CD1c-positive myeloid dendritic cell (primary cell): Measurements from ENCODE around the gene PRPS1L1.
A peak's percentile ranks its signal among the peaks of the same experiment; 100 is the strongest.

ENCODE experiments used
- DNase-seq: peaks from one replicate; pipeline ENCODE4 v3.0.0-alpha.2; 2016; ENCODE audit errors: extremely low spot score

The PRPS1L1 gene

DNA sequence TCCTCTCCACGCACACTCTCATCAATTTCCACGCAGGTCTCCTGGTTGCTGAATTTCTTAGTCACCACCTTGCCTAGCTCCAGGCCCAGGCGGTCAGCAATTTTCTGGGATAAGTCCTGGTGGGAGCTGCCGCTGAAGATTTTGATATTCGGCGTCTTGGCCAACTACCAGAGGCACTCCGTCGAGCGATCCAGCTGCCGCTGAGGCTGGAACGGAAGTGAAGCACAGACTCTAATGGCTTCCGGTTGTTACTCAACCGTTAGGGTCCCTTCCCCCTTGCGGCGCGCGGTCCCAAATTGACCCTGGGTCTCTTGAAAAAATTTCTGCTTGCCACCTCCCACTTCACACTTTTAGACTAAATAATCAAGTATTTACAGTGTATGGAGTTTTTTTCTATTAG lies at the start of gene PRPS1L1:
TSS of gene PRPS1L1 (minus strand) at position 219 of the 400 bp plus-strand sequence.
- DNase-seq = no peak

DNA sequence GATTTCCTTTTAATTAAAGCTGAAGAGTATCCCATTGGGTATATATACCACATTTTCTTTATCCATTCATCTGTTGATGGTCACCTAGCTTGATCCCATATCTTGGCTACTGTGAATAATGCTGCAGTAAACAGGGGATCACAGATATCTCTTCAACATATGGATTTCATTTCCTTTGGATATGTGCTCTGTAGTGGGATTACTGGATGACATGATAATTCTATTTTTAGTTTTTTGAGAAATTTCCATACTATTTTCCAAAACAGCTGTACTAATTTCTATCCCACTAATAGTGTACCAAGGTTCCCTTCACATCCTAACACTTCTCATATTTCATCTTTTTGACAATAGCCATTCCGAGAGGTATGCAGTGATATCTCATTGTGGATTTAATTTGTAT lies 48.8 kb upstream of the PRPS1L1 start:
- DNase-seq = no peak

DNA sequence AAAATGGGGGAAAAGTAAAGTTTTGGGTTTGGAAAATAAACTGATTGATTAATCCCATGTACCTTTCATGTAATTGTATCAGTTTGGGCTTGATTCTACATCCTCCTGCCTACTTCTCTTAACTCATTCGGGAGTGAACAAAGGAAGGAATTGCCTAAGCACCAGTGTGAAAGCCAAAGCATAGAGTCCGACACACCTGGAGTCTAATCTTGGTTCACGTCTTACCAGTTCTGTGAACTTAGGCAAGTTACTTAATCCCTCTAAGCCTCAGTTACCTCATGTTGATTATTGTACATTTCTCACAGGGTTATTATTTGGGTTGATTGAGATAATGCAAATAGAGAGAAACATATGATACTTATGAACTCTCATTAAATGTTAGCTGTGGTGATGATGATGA lies 41.1 kb upstream of the PRPS1L1 start:
- no peak for DNase-seq

DNA sequence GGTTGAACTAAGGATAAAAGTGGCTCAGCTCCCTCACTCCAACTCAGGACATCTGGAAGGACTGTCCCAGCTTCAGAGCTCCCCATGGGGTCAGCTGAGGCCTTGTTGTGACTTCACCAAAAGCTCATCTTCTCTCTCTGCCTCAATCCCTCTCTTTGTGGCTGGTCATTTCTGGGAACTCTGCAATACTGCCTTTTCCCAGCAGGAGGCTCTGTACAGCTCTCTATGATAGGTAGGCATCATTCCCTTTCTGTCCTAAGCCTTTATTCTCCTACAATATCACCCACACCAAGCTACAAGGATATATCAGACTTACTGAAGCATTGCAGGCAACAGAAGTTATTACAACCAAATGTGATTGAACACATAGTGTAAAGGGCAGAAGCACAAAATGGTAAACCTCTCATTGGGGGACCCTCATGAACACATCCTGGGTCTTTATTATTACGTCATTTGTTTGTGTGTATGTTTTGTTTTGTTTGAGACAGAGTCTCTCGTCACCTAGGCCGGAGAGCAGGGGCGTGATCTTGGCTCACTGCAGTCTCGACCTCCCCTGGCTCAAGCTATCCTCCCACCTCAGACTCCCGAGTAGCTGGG lies 36.7 kb upstream of the PRPS1L1 start:
- DNase-seq = peak; percentile 47

DNA sequence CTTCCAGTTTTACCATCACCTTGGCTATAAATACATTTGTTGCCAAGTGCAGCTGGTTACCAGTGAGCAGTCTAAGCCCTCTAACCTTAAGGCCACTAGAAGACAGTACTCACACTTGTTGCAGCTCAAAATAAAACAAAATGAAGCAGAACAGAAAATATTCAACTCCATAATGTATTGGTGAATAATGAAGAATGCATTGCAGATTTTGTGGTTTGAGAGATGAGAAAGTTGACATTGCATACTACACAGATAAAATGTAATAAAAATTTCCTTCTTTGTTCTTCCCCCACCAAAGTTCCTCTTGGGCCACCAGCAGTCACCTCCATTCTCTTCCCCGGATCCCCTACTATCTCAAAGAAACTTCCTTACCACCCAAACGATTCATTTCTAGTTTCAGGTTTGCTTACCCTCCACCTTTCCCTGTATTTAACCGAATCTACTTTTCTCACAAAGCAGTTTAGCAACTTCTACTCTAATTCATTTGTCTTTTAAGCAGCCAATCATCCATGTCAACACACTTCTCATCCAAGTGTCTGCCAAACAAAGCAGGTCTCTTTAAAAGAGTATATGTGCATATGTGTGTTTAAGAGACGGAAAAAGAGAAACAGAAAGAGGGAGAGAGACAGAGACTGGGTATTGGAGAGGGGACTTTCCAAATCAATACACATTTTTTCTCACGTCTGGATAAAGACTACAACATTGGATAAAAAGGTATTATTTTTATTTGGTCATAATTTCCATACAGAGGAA lies 35.7 kb upstream of the PRPS1L1 start:
- no peak for DNase-seq

DNA sequence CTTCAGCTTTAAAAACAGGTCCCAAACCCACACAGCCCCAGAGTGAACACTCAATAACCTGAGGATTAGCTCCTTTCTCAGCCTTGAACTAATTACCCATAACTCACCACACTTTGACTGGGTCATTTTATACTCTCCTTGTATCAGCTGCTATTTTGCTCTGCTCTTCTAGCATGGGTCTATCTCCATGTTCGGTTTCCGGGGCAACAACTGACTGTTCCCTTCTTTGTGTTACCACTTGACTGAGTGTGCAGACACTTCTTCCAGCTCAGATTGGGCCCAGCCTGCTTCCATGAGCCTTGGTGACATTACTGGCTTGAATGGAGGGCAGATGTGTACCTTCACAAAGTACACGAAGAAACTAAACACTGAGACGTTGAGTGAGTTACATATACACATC lies 31.5 kb upstream of the PRPS1L1 start:
- no peak for DNase-seq

DNA sequence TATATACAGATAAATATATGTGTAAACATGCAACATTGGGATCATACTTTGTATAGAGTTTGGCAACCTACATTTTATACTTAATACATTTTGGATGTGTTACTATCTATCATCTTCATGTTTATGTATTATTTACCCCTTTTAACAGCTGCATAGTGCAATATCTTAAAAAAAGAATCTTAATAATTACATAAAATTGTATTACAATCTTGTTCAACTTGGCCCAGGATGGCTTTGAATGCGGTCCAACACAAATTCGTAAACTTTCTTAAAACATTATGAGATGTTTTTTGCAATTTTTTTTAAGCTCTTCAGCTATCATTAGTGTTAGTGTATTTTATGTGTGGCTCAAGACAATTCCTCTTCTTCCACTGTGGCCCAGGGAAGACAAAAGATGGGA lies 26.3 kb upstream of the PRPS1L1 start:
- DNase-seq = no peak

DNA sequence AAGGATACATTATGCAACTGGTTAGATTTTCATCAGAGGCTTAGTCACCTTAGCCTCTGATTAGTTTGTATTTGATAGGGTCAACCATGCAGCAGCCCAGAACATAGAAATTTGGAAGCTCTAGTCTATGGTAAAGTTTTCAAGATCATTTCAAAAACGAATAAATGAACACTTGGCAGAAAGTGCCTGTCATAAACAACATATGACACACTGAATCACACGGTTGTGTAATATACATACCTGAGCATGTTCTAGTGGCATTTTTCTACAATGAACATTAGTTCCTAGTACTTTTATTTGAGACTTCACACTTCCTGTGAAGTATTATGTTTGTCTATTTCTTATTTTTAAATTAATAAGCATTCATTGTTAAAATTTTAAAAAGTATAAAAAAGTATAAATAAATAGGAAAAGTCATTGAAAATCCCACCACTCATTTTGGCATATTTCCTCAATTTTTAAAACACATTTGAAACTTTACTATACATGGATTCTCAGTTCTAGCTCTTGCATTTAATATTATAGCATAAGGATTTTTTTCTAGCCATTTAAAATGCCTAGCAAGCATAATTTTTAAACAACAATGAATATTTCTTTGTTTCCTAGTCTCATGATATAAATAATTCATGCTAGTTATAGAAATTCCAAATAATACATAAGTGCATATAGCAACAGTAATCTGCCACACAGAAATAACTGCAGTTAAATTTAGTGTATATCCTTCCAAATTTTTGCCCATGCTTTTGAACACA lies 25.7 kb upstream of the PRPS1L1 start:
- no peak for DNase-seq

DNA sequence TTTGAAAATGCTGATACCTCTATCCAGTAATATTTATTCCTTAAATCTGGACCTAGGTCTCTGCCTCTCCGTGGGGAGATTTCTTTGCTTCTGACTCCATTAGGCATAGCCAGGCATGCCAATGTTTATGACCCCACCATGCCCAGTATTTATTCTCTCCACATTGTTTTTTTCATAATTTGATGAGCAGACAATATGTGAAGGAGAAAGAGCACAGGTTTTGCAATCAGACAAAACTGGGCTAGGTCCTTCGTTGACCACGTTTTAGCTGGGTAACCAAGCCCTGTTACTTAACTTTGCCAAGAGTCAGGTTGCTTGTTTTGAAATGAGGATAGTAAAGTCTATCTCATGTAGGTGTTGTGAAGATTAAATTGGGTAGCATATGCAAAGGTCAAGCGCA lies 21.6 kb upstream of the PRPS1L1 start:
- no peak for DNase-seq

DNA sequence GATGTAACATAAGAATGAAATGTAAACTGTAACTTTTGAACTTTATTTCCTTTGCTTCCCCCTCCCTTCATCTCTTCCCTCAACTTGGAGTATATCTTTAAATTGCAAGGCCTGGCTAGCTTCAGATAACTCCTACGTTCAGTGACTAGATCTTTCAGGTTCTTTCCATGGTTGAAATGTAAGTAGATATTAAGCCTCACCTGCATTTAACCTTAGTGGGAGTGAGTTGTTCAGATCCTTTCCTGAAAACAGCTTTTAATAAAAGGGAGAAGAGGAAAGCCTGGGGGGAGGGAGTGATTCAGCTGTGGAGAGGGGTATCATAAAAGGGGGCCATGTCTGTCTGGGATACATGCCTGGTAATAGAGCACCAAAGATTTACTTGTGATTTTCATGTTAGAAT lies 19.0 kb upstream of the PRPS1L1 start:
- no peak for DNase-seq

DNA sequence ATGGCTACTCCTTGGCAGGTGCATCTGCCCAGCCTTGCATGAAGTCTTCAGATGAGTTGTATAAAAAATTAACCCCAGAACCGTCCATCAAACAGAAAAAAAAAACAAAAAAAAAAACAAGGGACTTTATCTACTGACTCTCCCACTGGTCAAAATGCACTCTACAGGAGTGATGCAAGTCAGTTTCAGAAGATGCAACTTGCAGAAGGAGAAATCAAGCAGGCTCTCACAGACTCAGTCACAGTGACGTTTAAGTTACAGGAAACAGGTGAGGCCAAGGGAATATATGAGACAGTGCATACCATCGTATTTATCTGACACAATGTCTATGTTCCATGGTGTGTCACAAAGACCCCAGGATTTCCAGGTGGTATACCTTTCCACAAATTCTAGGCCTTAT lies 17.5 kb upstream of the PRPS1L1 start:
- no peak for DNase-seq

DNA sequence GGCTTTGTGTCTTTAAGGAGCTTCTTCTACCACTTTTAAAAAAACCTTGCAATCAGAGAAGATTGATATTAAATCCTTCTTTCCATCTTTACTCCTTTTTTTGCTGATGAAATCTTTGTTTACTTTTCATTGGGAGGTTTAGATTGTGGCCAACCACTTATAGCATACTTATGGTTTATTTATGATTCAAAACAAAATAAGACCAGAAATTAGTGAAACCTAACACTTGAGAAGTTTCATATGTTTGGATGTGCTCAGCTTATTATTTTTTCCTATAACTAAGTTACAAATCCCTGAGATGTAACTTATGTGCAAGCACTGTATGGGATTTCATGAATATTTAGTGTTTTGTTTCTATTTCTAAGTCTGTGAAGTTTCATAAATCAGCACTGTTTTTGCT lies 13.5 kb upstream of the PRPS1L1 start:
- DNase-seq = no peak

DNA sequence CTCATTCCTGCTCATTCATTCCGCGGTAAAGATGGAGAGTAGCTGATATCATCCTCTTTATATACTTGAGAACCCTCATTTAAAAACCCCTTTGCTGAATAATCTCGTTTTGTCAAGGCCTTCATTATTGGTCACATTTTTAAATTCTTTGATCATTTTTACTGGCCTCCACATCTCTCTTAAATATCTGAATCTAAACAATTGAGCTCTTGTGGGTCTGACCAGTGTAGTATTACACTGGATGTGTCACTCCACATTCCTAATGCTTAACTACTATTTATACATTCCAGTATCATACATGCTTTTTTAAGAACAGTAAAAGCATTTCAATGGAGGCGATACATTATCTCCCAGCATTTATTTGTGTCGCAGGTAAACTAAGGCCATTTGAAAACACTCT lies 12.6 kb upstream of the PRPS1L1 start:
- DNase-seq = no peak

DNA sequence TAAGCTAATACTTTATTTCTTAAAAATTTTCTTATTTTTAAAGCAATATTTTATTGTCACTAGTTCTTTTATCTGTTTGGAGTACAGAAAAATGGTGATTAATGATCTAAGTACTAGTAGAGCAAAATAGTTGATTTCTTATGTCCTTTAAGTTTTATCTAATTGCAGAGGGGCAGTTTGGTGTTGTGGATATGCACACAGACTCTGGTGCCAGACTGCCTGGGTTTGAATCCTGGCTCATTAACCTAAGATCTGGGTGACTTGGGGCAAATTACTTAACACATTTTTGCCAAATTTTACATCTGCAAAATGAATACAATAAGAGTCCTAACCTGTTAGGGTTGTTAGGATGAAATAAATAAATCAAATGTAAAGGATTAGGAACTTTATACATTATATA lies 10.7 kb upstream of the PRPS1L1 start:
- DNase-seq = no peak

DNA sequence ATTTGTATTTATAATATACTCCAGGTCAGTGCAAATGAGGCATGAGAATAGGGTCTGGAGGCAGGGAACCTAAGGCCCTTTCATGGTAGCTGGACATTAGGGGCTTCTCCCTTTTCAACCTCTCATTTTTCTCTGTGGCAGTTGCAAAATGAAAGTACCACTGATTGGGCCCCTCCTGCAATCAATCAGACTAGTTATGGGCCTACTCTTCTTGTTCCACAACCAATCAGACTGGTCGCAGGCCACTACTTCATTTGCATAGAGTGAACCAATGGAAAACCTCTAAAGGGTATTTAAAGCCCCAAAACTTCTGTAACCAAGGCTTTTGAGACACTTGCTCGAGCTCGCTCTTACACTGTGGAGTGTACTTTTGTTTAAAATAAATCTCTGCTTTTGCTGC lies 10.0 kb upstream of the PRPS1L1 start:
- no peak for DNase-seq

DNA sequence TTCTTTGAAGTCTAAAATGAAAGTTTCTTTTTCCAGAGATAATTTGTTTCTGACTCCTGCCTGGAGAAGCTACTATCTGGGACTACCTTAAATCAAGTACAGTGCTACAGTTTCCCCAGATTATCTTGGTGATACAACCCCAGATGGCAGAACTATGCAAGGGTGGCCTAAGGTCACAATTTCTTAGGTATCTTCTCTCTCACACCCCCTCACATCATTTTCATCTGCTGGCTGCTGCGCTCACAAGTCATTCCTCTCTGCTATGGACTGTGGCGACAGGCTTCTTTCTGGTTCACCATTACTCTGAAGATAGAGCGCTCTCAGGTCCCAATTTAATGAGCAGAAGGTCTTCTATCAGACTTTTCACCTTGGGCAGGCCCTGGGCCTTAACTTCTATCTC lies 9.1 kb upstream of the PRPS1L1 start:
- DNase-seq = no peak

DNA sequence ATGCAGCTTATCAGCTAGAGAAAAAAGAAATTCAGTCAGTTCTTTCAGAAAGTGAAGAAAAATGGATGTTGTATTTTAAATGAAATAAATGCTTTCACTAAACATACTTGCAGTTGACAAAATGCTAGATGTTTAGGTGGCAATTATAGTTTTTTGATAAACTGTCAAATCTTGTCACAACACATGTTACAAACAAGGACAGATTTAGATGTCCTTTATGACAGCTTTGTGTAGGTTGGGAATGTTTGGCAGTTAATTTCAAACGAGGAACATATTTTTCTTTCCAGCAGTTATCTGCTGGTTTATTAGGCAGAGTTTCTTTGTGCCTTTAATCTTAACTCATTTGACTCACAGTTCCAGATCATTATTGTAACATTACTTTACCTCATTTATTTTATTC lies 3.1 kb upstream of the PRPS1L1 start:
- DNase-seq = no peak

DNA sequence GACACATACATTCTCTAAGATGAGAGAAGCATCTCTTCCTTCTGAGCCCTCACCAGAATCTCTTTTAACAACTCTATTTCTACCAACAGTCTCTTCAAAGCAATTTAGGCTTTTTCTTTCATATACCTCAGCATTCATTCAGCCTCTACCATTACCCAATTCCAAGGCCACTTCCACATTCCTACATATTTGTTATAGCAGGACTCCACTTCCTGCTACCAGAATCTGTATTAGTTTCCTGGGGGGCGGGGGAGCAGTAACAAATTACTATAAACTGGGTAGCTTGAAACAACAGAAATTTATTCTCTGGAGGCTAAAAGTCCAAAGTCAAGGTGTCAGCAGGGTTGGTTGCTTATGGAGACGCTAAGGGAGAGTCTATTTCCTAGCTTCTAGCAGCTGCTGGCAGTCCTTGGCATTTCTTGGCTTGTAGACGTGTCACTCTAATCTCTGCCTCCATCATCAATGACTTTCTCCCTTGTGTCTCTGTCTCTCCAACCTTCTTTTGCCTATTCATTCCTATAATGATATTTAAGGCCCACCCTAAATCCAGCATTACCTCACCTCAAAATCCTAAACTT lies 7.4 kb downstream of the PRPS1L1 start:
- no peak for DNase-seq

DNA sequence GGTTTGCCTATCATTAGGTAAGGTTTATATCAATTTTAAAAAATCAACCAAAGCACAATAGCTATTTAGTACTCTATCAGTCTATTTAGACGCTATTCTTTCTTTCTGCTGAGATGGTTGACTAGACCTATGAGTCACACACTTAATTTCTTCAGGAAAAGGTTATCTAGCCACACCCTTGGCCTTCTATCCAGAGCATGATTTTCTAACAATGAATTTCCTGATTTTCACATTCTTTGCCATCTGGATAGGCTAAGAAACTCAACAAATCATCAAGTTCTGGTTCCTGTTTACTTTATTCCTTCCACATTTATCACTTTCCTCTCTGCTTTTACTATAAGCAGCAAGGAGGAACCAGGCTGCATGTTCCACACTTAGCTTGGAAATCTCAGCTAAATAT lies 8.1 kb downstream of the PRPS1L1 start:
- DNase-seq = no peak

DNA sequence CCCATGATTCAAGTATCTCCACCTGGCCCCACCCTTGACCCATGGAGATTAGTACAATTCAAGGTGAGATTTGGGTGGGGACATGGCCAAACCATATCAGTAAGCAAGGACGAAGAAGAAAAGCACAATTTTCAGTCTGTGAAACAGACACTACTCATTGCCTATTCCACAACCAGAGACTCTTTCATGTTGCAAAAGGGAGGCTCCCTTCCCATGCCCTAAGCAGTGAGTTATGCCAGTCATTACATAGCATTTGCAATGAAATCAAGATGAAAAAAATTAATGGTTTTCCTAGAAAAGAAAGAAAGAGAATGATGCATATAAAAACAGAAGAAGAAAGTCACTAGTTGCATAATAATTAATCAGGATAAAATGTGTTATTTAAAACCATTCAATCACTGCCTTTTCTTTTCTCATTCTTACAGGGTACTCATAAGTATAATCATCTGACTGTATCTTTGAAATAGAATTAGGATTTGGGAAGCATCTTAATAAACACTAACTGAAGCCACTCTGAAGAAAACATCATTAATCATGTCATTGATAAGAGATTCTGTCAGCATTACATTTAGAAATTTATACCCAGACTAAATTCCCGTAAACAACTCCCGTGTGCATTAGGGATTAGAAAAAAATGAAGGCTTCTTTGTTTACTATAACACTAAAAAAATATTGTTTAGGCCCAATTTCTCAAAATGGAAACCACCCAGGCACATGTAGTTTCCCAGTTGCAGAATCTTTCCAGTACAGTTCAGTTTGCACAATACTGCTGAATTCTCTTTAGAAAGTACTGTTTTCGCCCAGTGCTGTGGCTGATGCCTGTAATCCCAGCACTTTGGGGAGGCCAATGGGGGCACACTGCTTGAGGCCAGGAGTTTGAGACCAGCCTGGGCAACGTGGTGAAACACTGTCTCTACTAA lies 9.1 kb downstream of the PRPS1L1 start:
- no peak for DNase-seq

DNA sequence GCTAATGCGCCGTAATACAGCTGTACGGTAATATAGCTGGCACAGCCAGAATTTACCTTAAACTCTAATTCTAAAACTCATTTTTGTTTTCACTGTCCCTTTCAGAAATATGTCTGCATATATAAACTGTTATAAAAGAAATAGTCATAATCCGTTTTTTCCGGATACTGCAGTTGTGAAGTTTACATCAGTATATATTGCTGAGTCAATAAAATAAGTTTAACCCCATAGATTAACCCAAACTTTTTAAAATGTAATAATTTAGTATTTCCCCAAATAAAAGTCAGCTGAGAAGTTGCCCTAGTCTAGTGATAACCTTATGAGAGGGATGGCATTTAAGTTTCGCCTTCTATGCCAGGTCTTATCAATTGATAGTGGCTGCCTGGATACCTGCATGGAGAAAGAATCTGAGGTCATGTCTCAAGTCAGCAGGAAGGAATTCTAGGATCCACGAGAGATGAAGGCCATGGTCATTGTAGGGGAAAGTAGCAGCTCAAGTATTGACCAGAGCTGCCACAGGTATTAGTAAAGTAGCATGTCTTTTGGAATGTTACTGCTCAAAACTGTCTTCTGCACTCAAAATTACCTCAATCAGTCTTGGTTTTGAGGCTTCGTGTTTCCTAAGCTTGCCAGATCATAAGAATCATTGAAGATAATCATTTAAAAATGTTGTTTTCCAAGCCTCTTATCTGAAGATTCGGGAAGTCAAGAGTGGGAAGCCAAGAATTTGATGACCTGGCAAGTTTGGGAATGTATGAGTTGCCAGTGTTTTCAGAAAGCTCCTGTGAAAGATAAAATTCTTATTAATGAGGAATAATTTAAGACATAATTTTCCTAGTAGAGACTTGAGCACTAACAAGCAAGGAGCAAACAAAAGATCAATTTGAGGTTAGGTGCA lies 10.8 kb downstream of the PRPS1L1 start:
- no peak for DNase-seq
